Activated T-cell treated with anti-CD3 and anti-CD28 coated beads, Interleukin-2, amount 50 U/mL, for 72 hours (primary cell): ENCODE measurements around the gene RPTOR. TPM values are rescaled to one million over a fixed set of nuclear protein-coding genes. Genes with fewer than 3 reads are reported as not detected.

ENCODE experiments used
- ATAC-seq, 2 donors: fragments of 150-1000 bp; cut with Tn5 transposase; replicated peaks in 1 of 2; 2 replicates each; pipeline ENCODE4 v1.10.0; 2021; ENCODE audit warnings: moderate library complexity in 2 of 2, mild to moderate bottlenecking in 1 of 2
- DNase-seq, 2 donors: peaks; one replicate each; pipeline ENCODE4 v3.0.0; 2021 to 2022; ENCODE audit warnings: mixed read lengths in 1 of 2
- H3K27ac Mint-ChIP-seq: one replicate; pipeline ENCODE4 v1.8.0; 2022; ENCODE audit warnings: mild to moderate bottlenecking, moderate library complexity, mixed read lengths
- H3K27me3 Mint-ChIP-seq: one replicate; pipeline ENCODE4 v1.8.0; 2022; ENCODE audit warnings: low read depth, mixed read lengths
- H3K36me3 Mint-ChIP-seq, 2 donors: one replicate each; pipeline ENCODE4 v1.8.0; 2022; ENCODE audit warnings: mixed read lengths in 2 of 2, mild to moderate bottlenecking in 1 of 2; ENCODE audit not compliant: insufficient read depth in 2 of 2
- H3K4me1 Mint-ChIP-seq: one replicate; pipeline ENCODE4 v1.8.0; 2022; ENCODE audit warnings: low read depth, mixed read lengths
- H3K4me3 Mint-ChIP-seq, 2 donors: one replicate each; pipeline ENCODE4 v1.8.0; 2022; ENCODE audit warnings: mild to moderate bottlenecking in 2 of 2, mixed read lengths in 2 of 2, moderate library complexity in 2 of 2
- H3K9me3 Mint-ChIP-seq, 2 donors: one replicate each; pipeline ENCODE4 v1.8.0; 2022; ENCODE audit warnings: mixed read lengths in 2 of 2
- total RNA-seq, 2 donors: library from RNA; stranded (reverse); gene quantifications; one replicate each; pipeline ENCODE4 v1.2.3, GENCODE V29; 2022

Gene RPTOR
- total RNA-seq, 2 donors from 2014 or later: 50.8 to 62.0 TPM

DNA sequence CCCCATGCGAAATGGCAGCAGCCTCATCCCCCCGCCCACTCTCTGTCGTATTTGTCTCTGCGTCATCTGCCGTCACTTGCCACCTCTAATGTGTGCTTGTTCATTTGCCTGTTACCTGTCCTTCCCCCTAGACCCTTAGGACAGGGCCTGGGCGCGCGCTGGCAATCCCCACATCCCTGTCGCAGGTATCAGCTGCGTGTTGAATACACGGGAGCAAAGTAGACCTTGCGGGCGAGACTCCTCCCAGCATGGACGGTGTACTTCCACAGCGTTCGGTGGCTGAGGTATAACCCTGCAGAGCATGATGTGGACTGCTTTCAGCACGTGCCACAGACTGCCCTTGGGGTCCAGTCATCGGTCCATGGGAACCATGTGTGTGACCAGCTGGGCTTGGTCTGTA lies 276.9 kb downstream of the RPTOR start:
- no peak overlapping the region for H3K27ac Mint-ChIP-seq
- H3K36me3 Mint-ChIP-seq: peaks cover 3 to 14% of the 10 kb centered on the region in 2 donors
- no peak for ATAC-seq
- H3K4me1 Mint-ChIP-seq: peaks cover 45% of the 10 kb centered on the region
- no peaks in the 10 kb centered on the region for H3K27me3 Mint-ChIP-seq
- no peak overlapping the region for H3K4me3 Mint-ChIP-seq
- H3K9me3 Mint-ChIP-seq: no peaks in the 10 kb centered on the region
- DNase-seq: no peak

GRCh38 chr17:80822021-80822699 lies 277.5 kb downstream of the RPTOR start:
- Mint-ChIP-seq H3K9me3 (no peaks in the 10 kb centered on the region), H3K4me3 (no peak overlapping the region), H3K27me3 (no peaks in the 10 kb centered on the region), H3K36me3 (peaks cover 3 to 14% of the 10 kb centered on the region in 2 donors), H3K27ac (no peak overlapping the region), H3K4me1 (peaks cover 45% of the 10 kb centered on the region)
- ATAC-seq: no peak
- DNase-seq: no peak

GRCh38 chr17:80822700-80823410 lies 278.2 kb downstream of the RPTOR start:
- Mint-ChIP-seq H3K27ac (no peak overlapping the region), H3K4me3 (no peak overlapping the region), H3K4me1 (peaks cover 43% of the 10 kb centered on the region), H3K9me3 (no peaks in the 10 kb centered on the region), H3K36me3 (peaks cover 3 to 11% of the 10 kb centered on the region in 2 donors), H3K27me3 (no peaks in the 10 kb centered on the region)
- DNase-seq (no peak), ATAC-seq (no peak)

GRCh38 chr17:80824549-80825470 lies 280.2 kb downstream of the RPTOR start:
- ATAC-seq: no peak
- Mint-ChIP-seq H3K36me3 (peaks cover 3 to 8% of the 10 kb centered on the region in 2 donors), H3K4me3 (no peak overlapping the region), H3K27me3 (no peaks in the 10 kb centered on the region), H3K4me1 (peaks cover 29% of the 10 kb centered on the region), H3K27ac (no peak overlapping the region), H3K9me3 (no peaks in the 10 kb centered on the region)
- no peak for DNase-seq

DNA sequence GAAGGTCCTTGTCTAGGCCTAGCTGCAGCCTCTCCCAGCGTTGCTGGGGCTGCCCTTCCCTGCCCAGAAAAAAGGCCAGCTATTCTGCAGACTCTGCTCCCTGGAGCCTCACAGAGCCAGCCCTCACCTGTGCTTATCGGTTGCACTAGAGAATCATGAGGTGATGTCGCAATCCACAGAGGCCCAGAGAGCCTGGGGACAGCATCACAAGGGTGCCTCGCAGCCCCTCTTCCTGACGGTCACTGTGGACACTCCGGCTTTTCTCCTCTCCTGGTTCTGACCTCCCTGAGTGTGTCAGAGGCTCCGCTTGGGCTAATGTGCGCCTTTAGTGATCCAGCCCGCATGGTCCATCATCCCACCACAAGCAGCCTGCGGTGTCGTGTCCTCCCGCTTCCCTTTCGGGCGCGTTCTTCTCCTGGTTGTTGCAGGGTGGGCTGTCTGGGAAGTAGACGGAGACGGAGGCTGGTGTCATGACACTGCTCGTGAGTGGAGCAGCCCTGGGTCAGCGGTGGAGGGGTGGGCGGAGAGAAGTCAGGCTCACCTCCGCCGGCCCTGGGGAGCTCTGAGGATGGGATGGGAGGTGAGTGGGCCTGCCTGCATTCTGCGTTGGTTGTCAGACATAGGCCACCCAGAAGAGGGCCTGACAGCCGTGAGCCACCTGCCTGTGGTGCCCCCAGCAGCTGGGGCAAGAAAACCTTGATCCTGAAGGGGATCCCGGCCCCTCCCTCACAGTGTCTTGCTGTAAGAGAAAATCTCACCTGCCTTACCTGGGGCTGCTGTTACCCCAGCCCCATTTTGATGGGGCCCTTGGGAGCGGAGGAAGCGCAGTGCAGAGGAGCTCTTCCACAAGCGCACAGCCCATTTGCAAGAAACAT lies 281.1 kb downstream of the RPTOR start:
- ATAC-seq (no peak), DNase-seq (no peak)
- H3K27me3 Mint-ChIP-seq: no peaks in the 10 kb centered on the region
- H3K4me1 Mint-ChIP-seq: peaks cover 29% of the 10 kb centered on the region
- peaks cover 3 to 12% of the 10 kb centered on the region in 2 donors for H3K36me3 Mint-ChIP-seq
- H3K9me3 Mint-ChIP-seq: no peaks in the 10 kb centered on the region
- no peak overlapping the region for H3K4me3 Mint-ChIP-seq
- H3K27ac Mint-ChIP-seq: no peak overlapping the region

DNA sequence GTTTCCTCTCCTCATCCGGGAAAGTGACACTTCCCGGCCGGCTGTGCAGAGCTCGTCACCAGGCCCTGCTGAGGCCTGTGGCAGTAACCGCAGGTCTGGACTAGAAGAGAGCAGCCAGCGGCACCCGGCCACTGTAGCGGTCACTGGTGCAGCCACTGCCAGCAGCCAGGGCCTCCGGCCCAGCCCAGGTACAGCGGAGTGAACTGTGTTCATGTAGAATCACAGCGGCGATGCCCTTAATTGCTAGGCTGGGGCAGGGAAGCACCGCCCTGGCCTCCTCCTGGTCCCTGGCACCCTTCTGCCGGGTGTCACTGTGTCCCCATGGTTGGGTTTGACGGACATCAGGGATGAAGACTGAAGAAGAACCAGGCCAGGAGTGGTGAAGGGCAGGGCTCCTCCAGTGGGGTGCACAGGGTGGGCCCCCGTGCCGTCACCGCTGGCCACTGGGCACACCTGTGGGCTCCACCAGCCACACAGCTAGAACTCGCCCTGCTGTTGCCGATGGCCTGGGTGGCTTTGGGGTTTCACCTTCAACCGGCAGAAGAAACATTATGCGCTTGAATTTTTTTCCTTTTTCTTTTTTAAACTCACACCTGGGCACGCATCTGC lies 281.8 kb downstream of the RPTOR start:
- ATAC-seq (peak; percentile 6 to 53), DNase-seq (no peak)
- Mint-ChIP-seq H3K9me3 (no peaks in the 10 kb centered on the region), H3K36me3 (peaks cover 3 to 12% of the 10 kb centered on the region in 2 donors), H3K27ac (no peak overlapping the region), H3K4me1 (peaks cover 34% of the 10 kb centered on the region), H3K27me3 (no peaks in the 10 kb centered on the region), H3K4me3 (peak overlapping the region in 1 of 2 donors; percentile 62)

DNA sequence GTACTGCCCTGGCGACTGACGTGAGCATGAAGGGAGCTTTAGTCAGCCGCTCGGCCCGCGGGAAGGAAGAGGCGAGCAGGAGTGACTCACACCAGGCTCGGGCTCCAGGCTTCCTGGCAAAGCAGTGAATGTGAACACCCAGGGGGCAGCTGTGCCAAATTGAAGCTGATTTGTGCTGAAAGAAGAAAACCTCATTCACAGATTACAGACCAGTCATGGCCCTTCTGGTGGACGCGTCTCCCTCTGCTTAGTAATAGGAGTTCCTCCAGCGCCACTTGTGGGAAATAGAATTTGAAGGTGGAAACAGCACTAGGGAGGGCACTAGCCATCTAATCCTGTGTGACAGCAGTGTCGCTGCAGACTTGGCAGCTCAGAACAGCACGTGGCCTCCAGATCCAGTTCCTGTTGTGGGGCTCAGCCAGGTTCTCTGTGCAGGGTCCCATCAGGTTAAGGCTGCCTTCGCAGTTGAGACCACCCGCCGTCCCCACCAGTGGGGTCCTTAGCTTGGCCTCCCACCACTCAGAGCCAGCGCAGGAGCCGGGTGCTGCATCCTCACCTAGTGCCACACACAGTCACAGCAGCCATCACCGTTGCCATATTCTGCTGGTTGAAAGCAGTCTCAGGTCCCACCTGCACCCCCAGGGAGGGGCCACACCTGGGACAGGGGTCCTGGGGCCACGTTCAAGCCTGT lies 282.5 kb downstream of the RPTOR start:
- ATAC-seq (peak; percentile 73 to 80), DNase-seq (peak; percentile 43 to 57)
- Mint-ChIP-seq H3K36me3 (peaks cover 3 to 12% of the 10 kb centered on the region in 2 donors), H3K27ac (no peak overlapping the region), H3K4me1 (peaks cover 40% of the 10 kb centered on the region), H3K4me3 (peak overlapping the region in 1 of 2 donors; percentile 62), H3K27me3 (no peaks in the 10 kb centered on the region), H3K9me3 (no peaks in the 10 kb centered on the region)

DNA sequence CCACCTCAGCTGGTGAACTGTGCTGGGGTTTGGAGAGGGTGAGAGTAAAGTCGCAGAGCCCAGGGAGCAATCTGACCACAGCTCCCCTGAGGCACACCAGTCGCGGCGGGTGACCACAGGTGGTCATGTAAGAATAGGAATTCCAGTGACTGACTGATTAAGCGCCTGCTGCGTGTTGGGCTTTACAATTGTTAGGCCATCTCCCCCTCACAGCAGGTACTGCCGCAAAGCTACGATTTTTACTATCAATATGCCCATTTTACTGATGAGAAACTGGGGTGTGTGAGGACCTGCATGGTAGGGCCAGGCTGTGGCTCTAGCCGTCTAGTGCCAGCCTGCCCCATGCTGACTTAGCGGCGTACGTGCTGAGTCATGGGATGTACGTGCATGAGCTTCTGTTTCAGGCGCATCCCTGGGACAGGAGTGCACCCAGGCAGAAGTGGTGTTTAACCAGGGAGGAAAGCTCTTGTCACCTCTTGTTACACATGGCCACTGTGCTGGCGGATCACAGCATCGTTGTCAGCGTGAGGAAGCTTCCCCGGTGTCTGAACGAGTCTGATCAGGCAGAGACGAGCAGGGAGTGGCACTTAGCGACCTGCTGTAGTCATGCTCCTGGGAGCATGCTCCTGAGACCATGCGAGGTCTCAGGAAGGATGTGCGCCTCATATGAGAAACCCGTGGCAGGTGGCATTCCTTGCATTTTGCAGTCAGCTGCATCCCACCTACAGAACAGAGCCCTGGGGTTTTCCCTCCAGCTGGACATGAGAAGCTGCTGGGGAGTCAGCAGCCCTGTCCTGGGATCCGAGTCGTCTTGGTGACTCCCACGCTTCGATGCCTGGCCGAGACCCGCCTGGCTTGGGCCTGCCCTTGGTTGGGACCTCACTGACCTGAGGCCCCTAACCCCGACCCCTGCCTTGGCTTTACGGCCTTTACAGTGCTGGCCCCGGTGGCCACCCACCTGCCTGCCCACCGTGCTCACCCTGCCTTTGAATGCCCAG lies 283.3 kb downstream of the RPTOR start:
- peak overlapping the region; percentile 10 for H3K27ac Mint-ChIP-seq
- no peak overlapping the region for H3K4me3 Mint-ChIP-seq
- H3K9me3 Mint-ChIP-seq: no peaks in the 10 kb centered on the region
- no peak for DNase-seq
- ATAC-seq: no peak
- H3K36me3 Mint-ChIP-seq: peaks cover 0 to 6% of the 10 kb centered on the region in 2 donors
- H3K4me1 Mint-ChIP-seq: peaks cover 49% of the 10 kb centered on the region
- no peaks in the 10 kb centered on the region for H3K27me3 Mint-ChIP-seq

- no peak overlapping the region for H3K4me3 Mint-ChIP-seq
- H3K27me3 Mint-ChIP-seq: no peaks in the 10 kb centered on the region
- H3K36me3 Mint-ChIP-seq: peaks cover 0 to 6% of the 10 kb centered on the region in 2 donors
- no peak for DNase-seq
- no peaks in the 10 kb centered on the region for H3K9me3 Mint-ChIP-seq
- no peak for ATAC-seq
- peak overlapping the region; percentile 10 for H3K27ac Mint-ChIP-seq
- H3K4me1 Mint-ChIP-seq: peaks cover 62% of the 10 kb centered on the region
Observed at GRCh38 chr17:80829166-80829813, 284.7 kb downstream of the RPTOR start.

GRCh38 chr17:80830020-80830780 lies 285.6 kb downstream of the RPTOR start:
- Mint-ChIP-seq H3K9me3 (no peaks in the 10 kb centered on the region), H3K4me3 (no peak overlapping the region), H3K4me1 (peaks cover 64% of the 10 kb centered on the region), H3K36me3 (peaks cover 0 to 6% of the 10 kb centered on the region in 2 donors), H3K27ac (no peak overlapping the region), H3K27me3 (no peaks in the 10 kb centered on the region)
- ATAC-seq: no peak
- DNase-seq: no peak
